ENCODE results near the gene SPECC1. TPM values are rescaled to one million over a fixed set of nuclear protein-coding genes. Genes with fewer than 3 reads are reported as not detected.
"Not testable (repeated sequence)": the region's sequence is repeated elsewhere in the genome, so short reads cannot be mapped to it uniquely, and the experiment has no call there.

The SPECC1 gene
- total RNA-seq, 1 experiment from 2014 or later, result 46.4 TPM

DNA sequence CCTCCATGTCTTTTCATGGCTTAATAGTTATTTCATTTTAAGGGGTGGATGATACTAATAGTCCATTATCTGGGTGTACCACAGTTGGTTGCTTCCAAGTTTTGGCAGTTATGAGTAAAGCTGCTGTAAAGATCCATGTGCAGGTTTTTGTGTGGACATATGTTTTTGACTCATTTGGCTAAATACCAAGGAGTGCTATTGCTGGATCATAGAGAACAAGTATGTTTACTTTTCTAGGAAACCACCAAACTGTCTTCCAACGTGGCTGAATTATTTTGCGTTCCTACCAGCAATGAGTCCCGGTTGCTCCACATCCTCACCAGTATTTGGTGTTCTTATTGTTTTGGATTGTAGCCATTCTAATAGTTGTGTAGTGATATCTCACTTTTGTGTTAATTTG lies 181.9 kb downstream of the SPECC1 start:
- BruUV-seq (replicated peaks), result no TSS peak
- peak overlapping the region; percentile 6; the same call in 1 of the 2 replicates for H3K27ac ChIP-seq (ENCODE audit: low read length)
- no peak overlapping the region for H3K4me3 ChIP-seq (ENCODE audit: low read length)
- ChIA-PET CTCF (no interaction called here), POLR2A (ENCODE audit: unreplicated experiment) (no interaction called here)
- H3K79me2 ChIP-seq (ENCODE audit: low read length), result peaks cover 48% of the 10 kb centered on the region
- H3K9me3 ChIP-seq (ENCODE audit: low read length), result 0 out of 2 replicates have a peak, but pooled peaks cover 7% of the 10 kb centered on the region
- H3F3A ChIP-seq (ENCODE audit: low read length, unreplicated experiment), result no peaks in the 10 kb centered on the region
- TF ChIP-seq, protein P1, sequence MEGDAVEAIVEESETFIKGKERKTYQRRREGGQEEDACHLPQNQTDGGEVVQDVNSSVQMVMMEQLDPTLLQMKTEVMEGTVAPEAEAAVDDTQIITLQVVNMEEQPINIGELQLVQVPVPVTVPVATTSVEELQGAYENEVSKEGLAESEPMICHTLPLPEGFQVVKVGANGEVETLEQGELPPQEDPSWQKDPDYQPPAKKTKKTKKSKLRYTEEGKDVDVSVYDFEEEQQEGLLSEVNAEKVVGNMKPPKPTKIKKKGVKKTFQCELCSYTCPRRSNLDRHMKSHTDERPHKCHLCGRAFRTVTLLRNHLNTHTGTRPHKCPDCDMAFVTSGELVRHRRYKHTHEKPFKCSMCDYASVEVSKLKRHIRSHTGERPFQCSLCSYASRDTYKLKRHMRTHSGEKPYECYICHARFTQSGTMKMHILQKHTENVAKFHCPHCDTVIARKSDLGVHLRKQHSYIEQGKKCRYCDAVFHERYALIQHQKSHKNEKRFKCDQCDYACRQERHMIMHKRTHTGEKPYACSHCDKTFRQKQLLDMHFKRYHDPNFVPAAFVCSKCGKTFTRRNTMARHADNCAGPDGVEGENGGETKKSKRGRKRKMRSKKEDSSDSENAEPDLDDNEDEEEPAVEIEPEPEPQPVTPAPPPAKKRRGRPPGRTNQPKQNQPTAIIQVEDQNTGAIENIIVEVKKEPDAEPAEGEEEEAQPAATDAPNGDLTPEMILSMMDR (conservative IDR thresholded peaks at IDR 0.05; ENCODE audit: low read depth, low read length), result no peak
- no peak for TF ChIP-seq EZH2 (IDR thresholded peaks at IDR 0.05; ENCODE audit: low read length, unreplicated experiment)
- TF ChIP-seq EZH2phosphoT487 (IDR thresholded peaks at IDR 0.05; ENCODE audit: borderline replicate concordance, low read length), result no peak
- peaks cover 34% of the 10 kb centered on the region for H3K4me1 ChIP-seq (ENCODE audit: insufficient read depth, low read length)
- DNase-seq, result peak; percentile 96
- H2AFZ ChIP-seq (ENCODE audit: low read length), result no peak overlapping the region
- H3K36me3 ChIP-seq (ENCODE audit: low read depth, low read length), result peaks cover 5% of the 10 kb centered on the region; the same call in 1 of the 2 replicates
- no peak overlapping the region for H3K9ac ChIP-seq (ENCODE audit: low read length)
- no peaks in the 10 kb centered on the region for H3K9me2 ChIP-seq (replicated peaks; ENCODE audit: low read length)
- intact Hi-C loops (cut with micrococcal nuclease), result loop anchor here (1.0 kb wide), 1 partner anchor 11 kb away; no protein-coding TSS in a partner anchor
- H3K27me3 ChIP-seq (ENCODE audit: low read length), result no peaks in the 10 kb centered on the region
- peaks cover 14% of the 10 kb centered on the region; the same call in 1 of the 2 replicates for H4K20me1 ChIP-seq (ENCODE audit: low read length)
- peak overlapping the region; percentile 20 for H3K4me2 ChIP-seq (ENCODE audit: low read length)
- ATAC-seq, result peak; percentile 73

DNA sequence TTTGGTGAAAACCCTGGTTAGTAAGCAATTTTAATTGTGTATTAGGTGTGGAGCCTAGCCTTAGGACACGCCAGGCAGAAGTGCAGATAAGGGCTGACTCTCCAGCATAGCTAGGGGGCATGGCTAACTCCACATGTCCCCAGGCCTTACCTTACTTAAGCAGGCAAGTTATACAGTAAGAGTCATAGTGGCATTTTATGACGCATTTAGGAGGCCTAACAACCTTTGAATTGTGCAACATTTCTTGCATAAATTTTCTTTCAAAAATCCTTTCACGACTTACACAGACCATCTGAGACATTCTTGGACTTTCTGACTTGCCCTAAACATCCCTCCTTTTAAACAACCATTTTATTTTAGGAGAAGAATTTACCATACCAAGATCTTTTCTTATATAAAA lies 187.1 kb downstream of the SPECC1 start:
- H3K36me3 ChIP-seq (ENCODE audit: low read depth, low read length), result peaks cover 12% of the 10 kb centered on the region; the same call in 1 of the 2 replicates
- H3K9ac ChIP-seq (ENCODE audit: low read length); CTCF ChIA-PET; H3K27me3 ChIP-seq (ENCODE audit: low read length); H3K4me3 ChIP-seq (ENCODE audit: low read length); H3K9me2 ChIP-seq (replicated peaks; ENCODE audit: low read length); H3K27ac ChIP-seq (ENCODE audit: low read length); H3K4me1 ChIP-seq (ENCODE audit: insufficient read depth, low read length); intact Hi-C loops (cut with micrococcal nuclease); H4K20me1 ChIP-seq (ENCODE audit: low read length); ATAC-seq; H3K4me2 ChIP-seq (ENCODE audit: low read length); BruUV-seq (replicated peaks); POLR2A ChIA-PET (ENCODE audit: unreplicated experiment); H2AFZ ChIP-seq (ENCODE audit: low read length); DNase-seq; H3F3A ChIP-seq (ENCODE audit: low read length, unreplicated experiment): not testable (repeated sequence)
- 0 out of 2 replicates have a peak, but pooled peaks cover 17% of the 10 kb centered on the region for H3K9me3 ChIP-seq (ENCODE audit: low read length)
- peaks cover 29% of the 10 kb centered on the region for H3K79me2 ChIP-seq (ENCODE audit: low read length)

DNA sequence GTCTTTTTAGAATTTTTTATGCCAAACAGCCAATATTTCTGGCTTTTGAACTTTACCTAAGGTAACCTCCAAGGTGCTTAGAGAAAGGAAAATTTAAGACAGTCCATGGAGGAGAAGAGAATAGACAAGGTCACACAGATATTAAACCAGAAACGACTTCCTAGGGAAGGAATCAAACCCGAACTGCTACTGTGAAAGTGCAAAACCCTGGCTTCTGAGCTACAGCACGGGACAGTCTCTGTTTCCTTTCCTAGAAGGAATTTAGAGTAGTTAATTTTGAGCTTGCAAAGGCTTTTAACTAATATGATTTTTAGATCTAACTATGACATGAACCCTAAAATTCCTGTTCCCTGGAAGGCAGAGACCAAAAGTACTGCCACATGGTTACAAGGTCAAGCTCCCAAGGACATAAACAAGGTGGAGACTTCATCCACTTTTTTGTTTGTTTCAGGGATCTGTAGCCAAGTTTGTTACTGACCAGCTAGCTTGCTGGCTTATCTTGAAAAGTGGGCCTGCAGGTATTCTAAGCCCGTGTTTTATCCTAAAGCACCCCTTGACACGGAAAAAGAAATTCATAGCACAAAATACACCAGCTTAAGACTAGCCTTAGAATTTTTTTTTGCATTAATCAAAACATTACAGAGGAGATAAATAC lies 188.2 kb downstream of the SPECC1 start:
- H3K27me3 ChIP-seq (ENCODE audit: low read length), result no peaks in the 10 kb centered on the region
- CTCF ChIA-PET, result no interaction called here
- no TSS peak for BruUV-seq (replicated peaks)

More for the DNA sequence above, 188.2 kb downstream of the SPECC1 start:
- intact Hi-C loops (cut with micrococcal nuclease), result no loop called here
- ATAC-seq (no peak), DNase-seq (no peak)
- H2AFZ ChIP-seq (ENCODE audit: low read length), result no peak overlapping the region
- H3K4me3 ChIP-seq (ENCODE audit: low read length), result no peak overlapping the region
- H3F3A ChIP-seq (ENCODE audit: low read length, unreplicated experiment), result no peaks in the 10 kb centered on the region
- no peak overlapping the region for H3K9ac ChIP-seq (ENCODE audit: low read length)
- TF ChIP-seq EZH2phosphoT487 (IDR thresholded peaks at IDR 0.05; ENCODE audit: borderline replicate concordance, low read length) (no peak), EZH2 (IDR thresholded peaks at IDR 0.05; ENCODE audit: low read length, unreplicated experiment) (no peak)
- TF ChIP-seq, protein P1 (conservative IDR thresholded peaks at IDR 0.05; ENCODE audit: low read depth, low read length), result no peak
- peaks cover 24% of the 10 kb centered on the region for H3K79me2 ChIP-seq (ENCODE audit: low read length)
- H3K27ac ChIP-seq (ENCODE audit: low read length), result no peak overlapping the region
- peaks cover 13% of the 10 kb centered on the region for H4K20me1 ChIP-seq (ENCODE audit: low read length)
- peaks cover 11% of the 10 kb centered on the region for H3K4me1 ChIP-seq (ENCODE audit: insufficient read depth, low read length)
- peaks cover 12% of the 10 kb centered on the region; the same call in 1 of the 2 replicates for H3K36me3 ChIP-seq (ENCODE audit: low read depth, low read length)
- H3K9me2 ChIP-seq (replicated peaks; ENCODE audit: low read length), result no peaks in the 10 kb centered on the region
- no peak overlapping the region for H3K4me2 ChIP-seq (ENCODE audit: low read length)
- POLR2A ChIA-PET (ENCODE audit: unreplicated experiment), result no interaction called here
- H3K9me3 ChIP-seq (ENCODE audit: low read length), result 0 out of 2 replicates have a peak, but pooled peaks cover 17% of the 10 kb centered on the region

Measured in PC-3 (cell line).